Left lobe of liver (tissue), 2 donors: ENCODE measurements around the gene ST7L. TPM values are rescaled to one million over a fixed set of nuclear protein-coding genes. Genes with fewer than 3 reads are reported as not detected.

Experiments used
- ATAC-seq: fragments of 200-7000 bp; cut with Tn5 transposase; one replicate; pipeline ENCODE4 v1.9.1; 2020; ENCODE audit warnings: mild to moderate bottlenecking, moderate library complexity
- DNase-seq: peaks from one replicate; pipeline ENCODE4 v3.0.0-alpha.2; 2020; ENCODE audit warnings: low spot score
- total RNA-seq: library from RNA; stranded (reverse); gene quantifications from one replicate; pipeline ENCODE4 v1.2.1, GENCODE V29; 2021
- donor health status: DM: no; HTN: no; CAD: no; lungs with moderate emphysema.
- donor health status: DM: no; HTN: yes; CAD: no.

The ST7L gene
- total RNA-seq, 1 donor from 2014 or later: 6.2 TPM

GRCh38 chr1:112518186-112518585 is 100.8 kb downstream of the ST7L start:
- no peak for ATAC-seq

GRCh38 chr1:112517646-112518045 is 101.3 kb downstream of the ST7L start:
- ATAC-seq: no peak

More at GRCh38 chr1:112518186-112518585, 100.8 kb downstream of the ST7L start:
- DNase-seq: no peak

DNA sequence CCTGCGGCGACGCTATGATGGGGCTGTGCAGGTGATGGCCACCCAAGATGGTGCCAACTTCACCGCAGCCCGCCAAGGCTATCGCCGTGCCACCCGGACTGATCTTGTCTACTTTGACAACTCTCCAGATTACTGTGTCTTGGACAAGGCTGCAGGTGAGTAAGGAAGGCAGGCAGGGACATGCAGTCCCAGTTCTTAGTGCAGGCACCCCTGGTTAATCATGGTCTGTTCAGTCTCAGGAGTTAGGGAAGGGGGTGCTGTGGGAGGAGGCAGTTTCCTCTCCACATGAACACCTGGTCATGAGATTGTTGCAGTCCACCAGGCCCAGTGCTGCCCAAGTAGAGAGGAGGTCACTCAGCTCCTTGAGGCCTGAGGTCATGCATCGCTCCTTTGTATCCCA is 101.7 kb downstream of the ST7L start:
- no peak for ATAC-seq
- DNase-seq: no peak

More at GRCh38 chr1:112517646-112518045, 101.3 kb downstream of the ST7L start:
- DNase-seq: no peak

- ATAC-seq (no peak), DNase-seq (no peak)
These were observed 102.8 kb downstream of the ST7L start for GRCh38 chr1:112516141-112516540.

- ATAC-seq (peak; percentile 63), DNase-seq (no peak)
These were observed 103.5 kb downstream of the ST7L start for GRCh38 chr1:112515311-112516009.

GRCh38 chr1:112514901-112515300 is 104.0 kb downstream of the ST7L start:
- DNase-seq: no peak
- no peak for ATAC-seq

DNA sequence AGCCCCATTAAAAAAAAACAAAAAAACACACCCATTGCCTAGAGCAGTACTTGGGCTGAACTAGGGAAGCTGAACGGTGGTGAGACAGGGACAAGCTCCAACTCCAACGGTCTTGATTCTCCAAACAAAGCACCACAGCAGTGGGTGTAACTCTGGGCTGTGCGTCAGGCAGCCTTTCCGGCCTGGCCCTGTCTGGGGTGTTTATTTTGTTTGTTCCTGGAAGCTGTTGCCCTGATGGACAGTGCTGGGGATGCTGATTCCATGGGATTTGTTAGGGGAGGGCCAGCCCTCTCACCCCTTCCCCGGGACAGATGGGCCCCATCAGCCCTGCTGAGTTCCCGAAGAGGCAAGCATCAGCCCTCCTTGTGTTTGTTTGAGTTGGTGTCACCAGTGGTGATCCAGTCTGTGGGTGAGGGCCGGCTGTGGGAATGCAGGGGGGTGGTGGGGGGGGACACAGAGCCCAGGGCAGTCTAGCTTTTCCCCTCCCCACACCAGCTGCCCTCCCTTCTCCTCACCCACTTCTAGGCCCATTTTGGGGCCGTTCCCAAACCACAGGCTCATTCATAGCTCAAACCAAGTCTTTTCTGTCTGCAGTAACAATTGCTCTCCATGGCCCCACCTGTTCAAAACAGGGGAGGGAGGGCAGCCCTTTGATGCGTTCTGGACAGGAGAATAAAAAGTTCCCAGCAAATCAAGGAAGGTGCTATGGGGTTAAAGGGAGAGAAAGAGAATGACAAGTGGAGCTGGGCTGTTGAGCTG is 105.7 kb downstream of the ST7L start:
- no peak for DNase-seq
- ATAC-seq: no peak

DNA sequence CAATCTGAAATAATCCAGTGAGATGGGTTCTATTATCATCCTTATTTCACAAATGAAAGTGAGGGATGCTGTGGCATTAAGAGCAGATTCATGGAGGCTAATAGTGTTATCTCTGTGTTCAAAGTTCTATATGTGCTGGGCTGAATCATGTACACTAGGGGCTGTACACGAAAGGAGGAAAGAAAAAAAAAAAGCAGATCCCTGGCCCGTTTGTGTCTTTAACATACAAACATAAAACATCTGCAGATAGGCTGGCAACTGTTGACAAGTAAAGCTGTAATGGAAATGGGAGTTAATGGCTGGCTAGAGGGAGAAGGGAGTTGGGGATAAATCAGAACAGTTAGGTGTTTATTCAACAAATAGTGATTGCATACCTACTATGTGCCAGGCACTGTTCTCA is 107.0 kb downstream of the ST7L start:
- no peak for DNase-seq
- ATAC-seq: no peak

GRCh38 chr1:112510340-112510739 is 108.6 kb downstream of the ST7L start:
- no peak for ATAC-seq
- DNase-seq: no peak

DNA sequence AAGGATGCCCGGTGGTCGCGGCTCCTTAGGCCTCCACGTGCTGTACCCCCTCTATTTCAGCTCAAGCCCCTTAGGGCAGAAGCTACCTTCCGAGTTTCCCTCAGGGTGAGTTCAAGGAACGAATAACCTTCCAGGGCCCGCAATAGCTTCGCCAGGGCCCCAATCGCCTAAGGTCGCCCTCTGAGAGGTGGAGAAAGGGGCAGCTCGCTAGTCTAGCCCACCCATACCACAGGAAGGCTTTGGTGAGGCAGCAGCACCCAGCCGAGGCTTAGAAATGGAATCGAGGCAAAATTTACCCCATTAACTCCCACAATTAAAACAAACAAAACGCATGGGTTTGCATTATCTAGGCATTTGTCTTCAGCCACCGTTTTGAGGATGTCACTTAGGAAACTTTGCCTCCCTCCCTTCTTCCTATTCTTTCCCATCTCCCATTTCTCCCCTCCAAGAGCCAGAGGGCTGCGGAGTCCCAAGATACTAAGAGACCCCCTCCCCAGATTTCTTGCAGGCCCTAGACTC is 109.2 kb downstream of the ST7L start:
- DNase-seq (no peak), ATAC-seq (no peak)

- ATAC-seq (peak; percentile 30), DNase-seq (no peak)
These were observed 109.8 kb downstream of the ST7L start for GRCh38 chr1:112509005-112509659.

DNA sequence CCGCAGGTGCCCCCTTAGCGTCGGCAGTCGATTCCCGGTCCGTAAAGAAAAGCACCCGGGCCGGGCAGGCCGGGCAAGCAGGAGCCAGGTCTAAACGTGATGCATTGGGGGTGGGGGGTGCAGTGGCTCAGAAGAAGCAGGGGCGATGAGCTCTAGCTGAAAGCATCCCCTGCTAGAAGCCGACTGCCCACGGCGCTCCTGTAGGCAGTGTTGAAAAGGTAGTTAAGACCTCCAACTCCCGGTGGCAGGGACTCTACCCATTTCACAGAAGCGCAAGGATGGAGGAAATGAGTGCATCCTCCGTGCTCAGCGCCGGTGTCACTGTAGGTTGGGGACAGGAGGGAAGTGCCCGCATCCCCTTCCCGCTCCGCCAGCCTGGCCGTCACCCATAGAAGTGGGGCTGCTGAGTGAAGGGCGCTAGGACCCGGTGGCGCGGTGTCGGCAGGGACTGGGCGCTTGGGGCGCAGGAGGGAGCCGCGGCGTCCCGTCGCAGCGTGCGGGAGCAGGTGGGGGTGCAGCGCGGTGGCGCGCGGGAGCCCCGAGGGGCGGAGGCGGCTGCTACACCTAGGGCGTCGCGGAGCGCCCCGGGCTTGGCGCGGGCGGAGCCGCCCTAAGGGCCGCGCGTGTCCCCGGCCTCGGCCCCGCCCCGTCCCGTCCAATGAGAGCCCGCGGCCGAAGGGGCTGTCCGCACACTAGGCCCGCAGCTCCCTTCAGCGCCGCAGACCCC is 110.5 kb downstream of the ST7L start, which contains the start of gene WNT2B:
TSS of gene WNT2B (plus strand) at position 688 of the 727 bp plus-strand sequence. CDS start 298 bp downstream, outside the sequence.
- peak; percentile 69 for ATAC-seq

DNA sequence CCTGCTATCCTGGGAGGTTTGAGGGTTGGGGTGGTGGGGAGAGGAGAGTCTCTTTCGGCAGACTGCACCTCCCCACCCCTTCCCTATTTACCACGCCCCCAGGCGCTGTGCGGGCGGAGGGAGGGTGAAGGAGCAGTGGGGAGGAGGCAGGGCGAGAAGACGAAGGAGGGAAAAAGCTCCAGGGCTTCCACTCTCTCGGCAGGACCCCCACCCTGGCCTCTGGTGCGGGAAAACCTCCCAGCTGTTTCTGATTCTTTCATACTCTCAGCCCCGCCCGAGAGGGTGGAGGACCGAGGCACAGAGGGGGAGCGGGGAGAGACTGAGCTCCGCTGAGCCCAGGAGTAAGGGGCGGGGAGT is 111.0 kb downstream of the ST7L start:
- ATAC-seq: no peak
- DNase-seq: no peak

More for the DNA sequence above, 110.5 kb downstream of the ST7L start, which contains the start of gene WNT2B:
- DNase-seq: no peak

GRCh38 chr1:112507336-112507735 is 111.6 kb downstream of the ST7L start:
- DNase-seq (no peak), ATAC-seq (no peak)

DNA sequence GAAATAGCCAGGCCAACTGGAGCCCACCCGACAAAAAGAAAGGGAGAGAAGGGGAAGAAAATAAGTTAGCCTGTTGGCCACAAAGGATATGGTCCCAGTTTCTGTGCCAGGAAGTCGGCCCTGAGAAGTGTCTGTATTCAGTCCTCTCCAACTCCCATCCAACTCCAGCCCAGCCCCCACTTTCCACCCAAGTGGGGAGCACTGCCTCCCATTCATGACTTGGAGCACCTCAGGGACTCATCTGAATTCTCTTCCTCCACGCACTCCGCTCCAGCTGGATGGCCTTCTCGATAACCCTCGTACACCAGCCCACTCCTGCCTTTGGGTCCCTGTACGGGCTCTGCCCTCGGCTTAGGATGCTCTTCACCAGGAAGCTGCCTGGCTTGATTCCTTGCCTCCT is 112.2 kb downstream of the ST7L start:
- DNase-seq (no peak), ATAC-seq (no peak)

DNA sequence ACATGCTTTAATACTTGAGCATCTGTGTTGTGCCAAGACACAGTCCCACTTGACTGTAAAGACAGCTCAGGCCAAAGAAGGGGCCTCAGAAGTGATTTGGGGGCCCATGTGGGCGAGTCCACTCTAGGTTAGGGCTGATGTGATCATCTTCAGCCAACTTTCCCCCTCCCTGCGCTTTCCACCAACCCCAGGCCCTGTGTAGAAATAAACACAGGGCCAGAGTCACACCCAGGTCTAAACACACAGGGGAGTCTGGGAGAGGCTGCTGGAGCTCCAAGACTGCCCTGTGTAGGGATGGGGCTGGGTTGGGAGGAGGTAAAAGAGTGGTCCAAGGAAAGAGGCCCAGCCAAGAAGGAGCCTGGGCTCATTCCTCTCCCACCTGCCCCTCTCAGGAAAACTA is 112.6 kb downstream of the ST7L start:
- DNase-seq (no peak), ATAC-seq (no peak)

GRCh38 chr1:112505878-112506277 is 113.1 kb downstream of the ST7L start:
- no peak for ATAC-seq
- no peak for DNase-seq

- DNase-seq (no peak), ATAC-seq (no peak)
These were observed 113.5 kb downstream of the ST7L start for GRCh38 chr1:112505400-112505785.

- ATAC-seq (no peak), DNase-seq (no peak)
These were observed 114.1 kb downstream of the ST7L start for GRCh38 chr1:112504661-112505399.

- DNase-seq (no peak), ATAC-seq (no peak)
These were observed 114.8 kb downstream of the ST7L start for GRCh38 chr1:112504001-112504660.
